AG09319 (cell line): Measurements from ENCODE around the gene ELF4.
A peak's percentile ranks its signal among the peaks of the same experiment; 100 is the strongest.

ENCODE experiments used
- DNase-seq: peaks from one replicate; pipeline ENCODE4 v3.0.0-alpha.2; 2010; ENCODE audit warnings: low read depth; ENCODE audit errors: extremely low read depth
- TF ChIP-seq, protein P1 (sequence below): IDR thresholded peaks from 2 replicates; pipeline ENCODE4 v1.5.1; 2011; ENCODE audit warnings: low read depth, mild to moderate bottlenecking, inconsistent platforms, low read length, moderate library complexity

Gene ELF4

DNA sequence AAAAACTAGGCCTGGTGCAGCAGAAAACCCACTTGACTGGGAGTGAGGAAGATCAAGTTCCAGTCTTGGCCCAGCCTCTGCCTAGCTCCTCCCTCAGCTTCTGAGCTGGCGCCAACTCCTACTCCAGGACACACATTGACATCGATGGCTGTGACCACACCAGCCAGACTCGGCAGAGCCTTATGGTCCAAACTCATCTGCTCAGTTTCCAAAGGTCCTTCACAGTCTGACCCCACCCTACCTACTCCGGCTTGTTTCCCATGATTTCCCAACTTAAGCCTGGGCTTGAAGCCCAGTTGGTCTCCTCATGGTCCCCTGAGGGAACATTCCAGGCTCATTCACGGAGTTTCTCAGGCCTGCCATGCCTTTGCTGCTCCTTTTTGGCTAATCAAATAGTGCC is 10.1 kb downstream of the ELF4 start:
- TF ChIP-seq, protein P1, sequence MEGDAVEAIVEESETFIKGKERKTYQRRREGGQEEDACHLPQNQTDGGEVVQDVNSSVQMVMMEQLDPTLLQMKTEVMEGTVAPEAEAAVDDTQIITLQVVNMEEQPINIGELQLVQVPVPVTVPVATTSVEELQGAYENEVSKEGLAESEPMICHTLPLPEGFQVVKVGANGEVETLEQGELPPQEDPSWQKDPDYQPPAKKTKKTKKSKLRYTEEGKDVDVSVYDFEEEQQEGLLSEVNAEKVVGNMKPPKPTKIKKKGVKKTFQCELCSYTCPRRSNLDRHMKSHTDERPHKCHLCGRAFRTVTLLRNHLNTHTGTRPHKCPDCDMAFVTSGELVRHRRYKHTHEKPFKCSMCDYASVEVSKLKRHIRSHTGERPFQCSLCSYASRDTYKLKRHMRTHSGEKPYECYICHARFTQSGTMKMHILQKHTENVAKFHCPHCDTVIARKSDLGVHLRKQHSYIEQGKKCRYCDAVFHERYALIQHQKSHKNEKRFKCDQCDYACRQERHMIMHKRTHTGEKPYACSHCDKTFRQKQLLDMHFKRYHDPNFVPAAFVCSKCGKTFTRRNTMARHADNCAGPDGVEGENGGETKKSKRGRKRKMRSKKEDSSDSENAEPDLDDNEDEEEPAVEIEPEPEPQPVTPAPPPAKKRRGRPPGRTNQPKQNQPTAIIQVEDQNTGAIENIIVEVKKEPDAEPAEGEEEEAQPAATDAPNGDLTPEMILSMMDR: no peak
- DNase-seq: peak; percentile 88

DNA sequence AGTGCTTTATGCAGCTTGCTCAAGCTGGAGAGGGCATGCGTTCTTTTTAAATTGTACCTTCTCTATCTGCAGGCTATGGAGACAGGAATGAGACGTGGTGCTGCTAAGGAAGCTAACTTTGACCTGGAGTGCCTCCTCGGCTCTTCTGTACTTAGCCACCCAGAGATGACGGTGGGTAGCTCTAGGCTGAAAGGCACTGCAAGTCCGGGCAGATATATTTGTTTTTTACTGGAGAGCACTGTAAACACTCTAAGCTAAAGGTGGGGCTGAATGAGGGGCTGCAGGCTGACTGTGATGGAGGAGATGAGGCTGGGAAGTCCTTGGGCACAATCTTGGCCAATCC is 12.1 kb downstream of the ELF4 start:
- TF ChIP-seq, protein P1: no peak
- DNase-seq: no peak

DNA sequence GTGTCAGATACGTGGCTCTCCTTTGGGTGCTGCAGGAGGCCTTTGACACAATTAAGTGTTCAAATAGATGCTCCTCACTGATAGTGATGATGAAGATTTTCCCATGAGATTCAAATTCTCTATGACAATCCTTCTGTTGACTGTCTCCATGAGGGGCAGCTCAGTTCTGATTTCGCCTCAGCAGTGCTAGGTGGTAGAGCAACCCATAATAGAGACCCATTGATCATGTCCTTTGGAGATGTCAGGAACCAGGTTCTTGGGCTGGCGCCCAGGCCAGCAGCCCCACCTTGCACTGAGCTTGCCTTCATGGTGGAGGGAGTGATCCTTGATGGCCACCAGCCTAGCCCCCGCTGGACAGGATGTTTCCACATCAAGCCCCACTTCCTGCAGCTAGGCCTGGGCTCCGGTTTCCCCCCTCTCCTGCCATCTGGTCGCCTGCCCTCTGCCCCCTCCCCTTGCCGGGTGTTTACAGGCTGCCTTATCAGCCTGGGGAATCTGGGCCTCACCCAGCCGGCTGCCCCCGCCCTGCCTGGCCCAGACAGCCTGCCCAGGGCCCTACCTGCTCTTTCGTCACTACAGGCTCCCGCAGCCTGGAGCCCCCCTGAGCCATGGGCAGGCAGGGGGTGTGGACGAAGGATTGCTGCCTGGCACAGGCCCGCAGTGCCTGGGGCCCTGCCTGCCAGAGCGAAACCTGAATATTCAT is 12.6 kb downstream of the ELF4 start:
- no peak for DNase-seq
- TF ChIP-seq, protein P1: no peak

- DNase-seq: no peak
- TF ChIP-seq, protein P1: no peak
Measured at GRCh38 chrX:130095249-130096030, 14.9 kb downstream of the ELF4 start.

GRCh38 chrX:130094696-130095095 is 15.6 kb downstream of the ELF4 start:
- TF ChIP-seq, protein P1: no peak
- DNase-seq: no peak

DNA sequence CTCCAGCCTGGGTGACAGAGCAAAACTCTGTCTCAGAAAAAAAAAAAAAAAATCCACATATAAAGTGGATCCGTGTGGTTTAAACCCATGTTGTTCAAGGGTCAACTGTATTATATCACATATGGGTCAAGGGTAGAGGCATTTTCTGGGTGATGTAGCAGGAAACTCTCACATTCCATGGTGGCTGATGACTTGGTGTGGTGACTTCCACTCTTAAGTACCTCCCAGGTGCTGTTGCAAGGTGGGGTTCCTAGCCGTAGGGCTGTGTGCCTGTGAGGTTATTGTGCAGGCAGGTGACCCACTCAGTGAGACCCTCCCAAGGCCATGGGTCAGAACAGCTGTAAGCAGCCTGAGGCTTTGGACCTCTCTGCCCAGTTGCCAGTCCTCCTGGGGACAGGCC is 17.0 kb downstream of the ELF4 start:
- no peak for DNase-seq
- TF ChIP-seq, protein P1: no peak

DNA sequence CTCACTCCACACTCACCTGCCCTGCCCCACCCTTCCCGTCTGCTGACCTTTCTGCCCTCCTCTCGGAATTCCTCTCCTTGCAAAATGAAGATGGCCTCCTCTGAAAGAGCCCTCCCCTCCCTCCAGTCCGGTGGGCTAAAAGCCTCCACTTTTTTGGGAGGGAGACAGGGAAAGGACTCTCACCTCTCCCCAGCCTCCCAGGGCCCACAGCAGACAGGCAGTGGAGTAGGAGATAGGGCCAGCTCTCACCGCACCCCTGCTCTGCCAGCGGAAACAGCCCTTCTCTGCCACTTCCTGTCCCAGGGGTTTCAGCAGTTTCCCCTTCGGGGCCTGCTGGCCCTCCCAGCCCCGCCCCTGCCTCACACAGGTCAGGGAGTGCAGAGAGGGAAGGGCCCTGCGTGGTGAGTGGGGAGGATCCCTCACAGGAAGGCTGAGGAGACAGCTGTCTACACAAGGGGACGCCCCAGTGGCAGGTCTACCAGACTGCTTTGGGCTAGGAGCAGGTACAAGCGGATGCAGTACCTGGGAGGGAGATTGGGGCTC is 18.2 kb downstream of the ELF4 start:
- no peak for DNase-seq
- TF ChIP-seq, protein P1: no peak
